ENCODE measurements around the gene TTC3.
"Not testable (repeated sequence)": the region's sequence is repeated elsewhere in the genome, so short reads cannot be mapped to it uniquely, and the experiment has no call there.

The TTC3 gene

GRCh38 chr21:37101384-37101783 is 28.3 kb downstream of the TTC3 start:
- no peak for DNase-seq

DNA sequence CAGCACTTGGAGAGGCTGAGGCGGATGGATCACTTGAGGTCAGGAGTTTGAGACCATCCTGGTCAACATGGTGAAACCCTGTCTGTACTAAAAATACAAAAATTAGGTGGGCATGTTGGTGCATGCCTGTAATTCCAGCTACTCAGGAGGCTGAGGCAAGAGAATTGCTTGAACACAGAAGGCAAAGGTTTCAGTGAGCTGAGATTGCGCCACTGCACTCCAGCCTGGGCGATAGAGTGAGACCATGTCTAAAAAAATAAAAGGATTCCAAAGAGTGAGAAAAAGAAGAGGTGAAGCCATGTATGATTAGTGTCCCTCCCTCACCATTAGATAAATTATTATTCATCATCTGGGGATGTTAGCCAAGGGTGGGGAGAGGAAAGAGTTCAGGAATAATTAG is 29.7 kb downstream of the TTC3 start:
- DNase-seq: not testable (repeated sequence)

- no peak for DNase-seq
These were observed 33.9 kb downstream of the TTC3 start for GRCh38 chr21:37106998-37107397.

GRCh38 chr21:37111029-37111428 is 38.0 kb downstream of the TTC3 start:
- not testable (repeated sequence) for DNase-seq

DNA sequence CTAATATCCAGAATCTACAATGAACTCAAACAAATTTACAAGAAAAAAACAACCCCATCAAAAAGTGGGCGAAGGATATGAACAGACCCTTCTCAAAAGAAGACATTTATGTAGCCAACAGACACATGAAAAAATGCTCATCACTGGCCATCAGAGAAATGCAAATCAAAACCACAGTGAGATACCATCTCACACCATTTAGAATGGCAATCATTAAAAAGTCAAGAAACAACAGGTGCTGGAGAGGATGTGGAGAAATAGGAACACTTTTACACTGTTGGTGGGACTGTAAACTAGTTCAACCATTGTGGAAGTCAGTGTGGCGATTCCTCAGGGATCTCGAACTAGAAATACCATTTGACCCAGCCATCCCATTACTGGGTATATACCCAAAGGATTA is 41.2 kb downstream of the TTC3 start:
- DNase-seq: not testable (repeated sequence)

DNA sequence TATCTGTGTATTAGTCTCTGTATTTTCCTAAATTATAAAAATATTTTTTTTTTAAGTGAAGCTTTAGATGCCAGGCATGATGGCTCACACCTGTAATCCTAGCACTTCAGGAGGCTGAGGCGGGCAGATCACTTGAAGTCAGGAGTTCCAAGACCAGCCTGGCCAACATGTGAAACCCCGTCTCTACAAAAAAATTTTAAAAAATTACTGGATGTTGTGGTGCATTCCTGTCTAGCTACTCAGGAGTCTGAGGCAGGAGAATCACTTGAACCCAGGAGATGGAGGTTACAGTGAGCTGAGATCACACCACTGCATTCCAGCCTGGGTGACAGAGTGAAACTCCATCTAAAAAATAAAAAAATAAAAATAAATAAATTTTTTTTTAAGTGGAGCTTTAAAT is 43.4 kb downstream of the TTC3 start:
- not testable (repeated sequence) for DNase-seq

GRCh38 chr21:37117204-37117603 is 44.1 kb downstream of the TTC3 start:
- DNase-seq: no peak

DNA sequence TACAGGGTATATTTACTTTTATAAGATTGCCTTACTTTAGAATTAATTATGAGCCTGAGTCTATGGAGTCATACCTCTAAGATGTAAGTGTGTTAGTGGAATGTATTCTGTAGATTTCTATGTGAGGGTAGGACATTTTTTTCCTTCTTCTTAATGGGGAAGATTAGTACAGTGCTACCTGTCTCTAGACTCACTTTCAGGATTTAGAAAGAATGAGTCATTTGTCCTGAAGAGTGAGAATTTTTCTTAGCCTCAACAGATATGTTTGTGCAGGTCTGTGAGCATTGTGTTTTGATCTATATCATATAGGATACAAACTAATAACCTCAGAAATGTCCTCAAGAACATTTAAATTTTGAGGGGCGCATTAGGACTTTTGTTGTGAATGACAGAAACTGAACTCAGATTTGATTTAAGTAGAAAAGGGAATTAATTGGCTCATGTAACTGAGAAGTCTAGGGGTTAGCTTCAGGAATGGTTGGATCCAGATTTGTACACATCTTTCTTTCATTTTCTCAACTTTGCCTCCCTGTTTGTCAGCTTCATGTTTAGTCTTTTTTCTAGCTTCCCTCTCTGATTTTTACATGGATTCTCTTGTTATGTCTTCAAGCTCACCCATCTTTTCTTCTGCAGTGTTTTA is 45.3 kb downstream of the TTC3 start:
- no peak for DNase-seq

- DNase-seq: no peak
These were observed 46.6 kb downstream of the TTC3 start for GRCh38 chr21:37119421-37120218.

GRCh38 chr21:37128076-37128475 is 55.0 kb downstream of the TTC3 start:
- DNase-seq: no peak

- no peak for DNase-seq
These were observed 57.9 kb downstream of the TTC3 start for GRCh38 chr21:37130971-37131370.

- DNase-seq: no peak
These were observed 63.2 kb downstream of the TTC3 start for GRCh38 chr21:37136261-37136660.

DNA sequence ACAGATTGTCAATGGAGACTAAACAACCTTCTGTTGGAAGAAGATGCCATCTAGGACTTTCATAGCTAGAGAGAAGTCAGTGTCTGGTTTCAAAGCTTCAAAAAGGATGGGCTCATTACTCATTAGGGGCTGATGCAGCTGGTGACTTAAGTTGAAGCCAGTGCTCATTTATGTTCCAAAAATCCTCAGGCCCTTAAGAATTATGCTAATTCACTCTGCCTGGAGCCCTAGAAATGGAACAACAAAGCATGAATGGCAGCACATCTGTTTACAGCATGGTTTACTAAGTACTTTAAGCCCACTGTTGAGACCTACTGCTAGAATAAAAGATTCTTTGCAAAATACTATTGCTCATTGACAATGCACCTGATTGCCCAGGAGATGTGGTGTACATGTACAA is 63.7 kb downstream of the TTC3 start:
- DNase-seq: no peak

DNA sequence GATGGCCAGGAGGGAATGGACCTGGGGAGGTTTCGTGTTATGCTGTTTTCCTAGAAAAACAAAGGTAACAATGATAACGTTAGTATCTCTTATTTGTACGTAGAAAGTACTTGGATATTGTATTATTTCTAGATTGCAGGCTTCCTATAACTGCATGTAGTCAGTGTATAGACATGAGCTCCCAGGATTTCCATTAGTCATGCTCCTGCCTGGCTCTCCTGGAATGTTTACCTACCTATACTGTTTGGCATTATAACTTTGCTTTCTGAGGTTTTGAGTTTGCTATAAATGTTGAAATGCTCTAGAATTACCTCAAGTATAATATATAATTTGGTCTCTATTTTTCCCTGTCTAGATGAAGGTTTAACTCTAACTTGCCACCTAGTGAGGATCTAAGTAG is 66.1 kb downstream of the TTC3 start:
- DNase-seq: no peak

DNA sequence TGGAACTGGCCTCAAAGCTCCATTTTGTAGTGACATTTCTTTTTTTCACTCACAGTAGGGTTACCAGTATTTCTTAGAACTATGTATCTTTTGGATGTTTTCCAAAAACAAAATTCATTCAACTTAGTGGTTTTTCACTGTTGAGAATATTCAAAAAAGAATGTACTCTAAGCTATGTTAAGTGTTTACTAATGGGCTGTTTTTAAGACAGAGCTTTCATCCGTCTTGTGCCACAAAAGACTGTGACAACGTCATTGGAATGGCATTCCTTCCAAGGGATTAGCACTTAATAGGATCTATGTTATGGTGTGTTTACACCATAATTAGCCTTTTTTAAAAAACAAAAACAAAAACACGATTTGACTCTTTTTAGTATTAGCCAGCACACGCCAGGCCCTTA is 66.8 kb downstream of the TTC3 start:
- no peak for DNase-seq

DNA sequence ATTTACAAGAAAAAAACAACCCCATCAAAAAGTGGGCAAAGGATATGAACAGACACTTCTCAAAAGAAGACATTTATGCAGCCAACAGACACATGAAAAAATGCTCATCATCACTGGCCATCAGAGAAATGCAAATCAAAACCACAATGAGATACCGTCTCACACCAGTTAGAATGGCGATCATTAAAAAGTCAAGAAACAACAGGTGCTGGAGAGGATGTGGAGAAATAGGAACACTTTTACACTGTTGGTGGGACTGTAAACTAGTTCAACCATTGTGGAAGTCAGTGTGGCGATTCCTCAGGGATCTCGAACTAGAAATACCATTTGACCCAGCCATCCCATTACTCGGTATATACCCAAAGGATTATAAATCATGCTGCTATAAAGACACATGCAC is 70.3 kb downstream of the TTC3 start:
- not testable (repeated sequence) for DNase-seq

GRCh38 chr21:37145635-37146111 is 72.6 kb downstream of the TTC3 start:
- no peak for DNase-seq

DNA sequence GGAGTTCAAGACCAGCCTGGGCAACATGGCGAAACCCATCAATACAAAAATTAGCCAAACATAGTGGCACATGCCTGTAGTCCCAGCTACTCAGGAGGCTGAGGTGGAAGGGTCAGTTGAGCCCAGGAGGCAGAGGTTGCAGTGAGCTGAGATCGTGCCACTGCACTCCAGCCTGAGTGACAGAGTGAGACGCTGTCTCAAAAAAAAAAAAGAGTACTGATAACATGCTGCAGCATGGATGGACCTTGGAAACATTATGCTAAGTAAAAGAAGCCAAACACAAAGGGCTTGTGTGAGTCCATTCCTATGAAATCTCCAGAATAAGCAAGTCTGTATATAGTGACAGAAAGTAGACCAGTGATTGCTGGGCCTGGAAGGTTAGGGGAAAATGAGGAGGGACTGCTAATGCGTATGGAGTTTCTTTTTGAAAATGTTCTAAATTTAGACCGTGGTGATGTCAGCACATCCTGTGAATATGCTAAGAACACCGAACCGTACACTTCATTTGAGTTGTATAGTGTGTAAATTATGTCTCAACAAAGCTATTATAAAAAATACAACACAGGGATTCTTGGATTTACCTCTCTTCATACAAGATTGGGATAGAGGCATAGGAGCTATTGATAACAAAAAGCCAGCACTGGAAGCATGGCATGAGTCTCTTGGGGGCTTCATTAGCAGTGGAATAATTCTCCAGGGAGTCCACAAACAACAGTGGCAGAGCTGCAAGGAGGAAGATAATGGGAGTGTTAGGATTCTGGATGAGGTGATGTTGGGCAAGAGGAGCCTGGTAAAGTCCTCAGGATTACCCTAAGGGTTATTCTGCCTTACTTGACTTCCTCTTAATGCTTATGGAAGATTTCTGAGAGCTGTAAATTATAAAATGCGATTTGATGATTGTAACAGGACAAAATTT is 73.5 kb downstream of the TTC3 start:
- no peak for DNase-seq

DNA sequence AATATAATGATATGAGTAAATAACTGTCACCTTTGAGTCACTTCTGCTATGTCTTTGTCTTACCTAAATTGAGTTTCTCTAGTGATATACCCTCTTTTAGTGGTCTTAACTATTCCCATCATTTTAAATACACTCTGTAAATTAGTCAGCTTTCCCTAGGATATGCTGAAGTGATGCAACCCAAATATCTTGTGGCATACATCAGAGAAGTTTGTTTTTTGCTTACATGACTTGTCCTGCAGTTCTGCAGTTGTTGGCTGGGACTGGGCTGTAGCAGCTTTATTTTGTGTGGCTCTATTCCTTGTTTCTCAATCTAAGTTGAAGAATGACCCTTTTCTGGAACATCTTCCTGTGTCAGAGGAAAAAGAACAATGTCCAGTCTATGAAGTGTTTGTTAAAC is 76.4 kb downstream of the TTC3 start:
- no peak for DNase-seq

DNA sequence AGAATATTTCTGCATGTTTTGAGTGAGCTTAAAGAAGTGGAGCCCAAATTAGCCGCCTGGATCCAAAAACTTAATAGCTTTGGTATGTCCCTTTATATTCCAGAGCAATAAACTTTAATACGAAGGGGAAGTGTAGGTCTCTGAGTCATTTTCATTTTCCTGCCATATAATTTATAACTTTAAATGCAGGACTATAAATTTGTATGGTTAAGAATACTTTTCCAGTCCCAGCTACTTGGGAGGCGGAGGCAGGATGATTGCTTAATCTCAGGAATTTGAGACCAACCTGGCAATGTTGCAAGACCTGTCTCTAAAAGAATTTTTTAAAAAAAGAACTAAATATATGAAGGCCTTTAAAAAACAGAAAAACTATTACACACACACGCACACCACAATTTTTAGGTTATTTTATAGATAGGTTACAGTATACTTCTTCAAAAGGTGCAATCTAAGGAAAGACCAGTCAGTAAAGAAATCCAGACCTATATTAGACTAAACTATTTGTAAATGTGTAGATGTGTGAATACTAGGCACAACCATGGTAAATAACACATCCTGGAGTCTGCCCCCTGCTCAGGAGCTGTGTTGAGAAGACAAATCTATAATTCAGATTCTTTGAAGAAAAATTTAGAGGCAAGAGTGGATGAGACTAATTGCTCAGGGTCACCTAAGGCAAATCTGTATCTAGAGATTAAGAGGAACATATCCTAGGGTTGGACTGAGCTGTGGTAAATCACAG is 80.3 kb downstream of the TTC3 start:
- no peak for DNase-seq

DNA sequence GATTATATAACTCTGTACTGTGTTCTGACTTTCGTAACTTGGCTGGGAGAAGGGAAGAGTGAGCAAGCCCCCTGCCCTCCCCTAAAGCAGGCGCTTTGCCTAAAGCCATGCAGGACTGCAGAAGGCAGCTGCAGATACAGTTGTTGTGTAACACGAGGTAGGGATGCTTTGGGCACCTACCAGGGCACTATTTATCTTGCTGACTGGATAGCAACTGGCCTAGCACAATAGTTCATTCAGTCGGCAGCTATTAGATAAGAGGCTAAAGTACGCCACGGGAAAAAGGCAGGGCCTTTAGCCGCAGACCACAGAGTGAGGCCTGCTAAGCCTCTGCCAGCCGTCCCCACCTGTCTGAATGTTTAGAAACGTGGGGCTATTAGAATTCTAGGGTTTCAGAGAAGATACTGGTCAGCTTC is 80.9 kb downstream of the TTC3 start:
- DNase-seq: no peak

DNA sequence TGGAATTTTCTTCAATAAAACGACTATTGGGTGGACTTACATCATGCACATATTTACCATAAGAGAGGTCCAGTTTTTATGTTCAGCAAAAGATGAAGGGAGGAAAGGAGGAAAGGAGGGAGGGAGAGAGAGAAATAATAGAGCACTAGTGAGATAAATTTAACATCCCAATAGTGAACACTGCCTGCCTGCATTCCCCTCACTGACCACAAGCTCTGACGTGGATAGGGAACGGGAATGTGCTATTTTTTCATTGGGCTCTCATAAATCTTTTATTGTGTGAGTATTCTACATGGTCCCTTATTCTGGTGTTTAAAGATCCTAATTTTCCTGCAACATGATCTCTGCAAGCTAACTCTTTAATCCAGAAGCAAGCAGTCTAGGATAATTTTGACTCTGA is 82.1 kb downstream of the TTC3 start:
- DNase-seq: no peak

GRCh38 chr21:37157938-37158337 is 84.9 kb downstream of the TTC3 start:
- no peak for DNase-seq

Measured in CD4-positive, alpha-beta T cell treated with Interleukin-17A for 4 hours (primary cell).